Upper lobe of left lung (tissue), 6 donors: ENCODE data around the gene KRT7. TPM values are rescaled to one million over a fixed set of nuclear protein-coding genes. Genes with fewer than 3 reads are reported as not detected.

Experiments used
- ATAC-seq, 2 donors: fragments of 200-7000 bp; cut with Tn5 transposase; one replicate each; pipeline ENCODE4 v1.9.1; 2022; ENCODE audit warnings: mild to moderate bottlenecking in 2 of 2, moderate library complexity in 2 of 2; ENCODE audit not compliant: low FRiP score in 2 of 2
- DNase-seq, 2 donors: peaks; one replicate each; pipeline ENCODE4 v3.0.0-alpha.2; 2019 to 2020
- H3K27ac ChIP-seq, 4 donors: fragments of 200-600 bp; sonication (generic); one replicate each; pipeline ENCODE4 v1.5.1; 2016 to 2019
- H3K27me3 ChIP-seq, 4 donors: fragments of 200-600 bp; sonication (generic); one replicate each; pipeline ENCODE4 v1.5.1; 2017 to 2019
- H3K36me3 ChIP-seq, 4 donors: fragments of 200-600 bp; sonication (generic); one replicate each; pipeline ENCODE4 v1.5.1; 2016 to 2019
- H3K4me1 ChIP-seq, 4 donors: fragments of 200-600 bp; sonication (generic); one replicate each; pipeline ENCODE4 v1.5.1; 2018 to 2019
- H3K4me3 ChIP-seq, 4 donors: fragments of 200-600 bp; sonication (generic); one replicate each; pipeline ENCODE4 v1.5.1; 2017 to 2019; ENCODE audit warnings: mild to moderate bottlenecking in 2 of 4, moderate library complexity in 1 of 4
- H3K9me3 ChIP-seq, 4 donors: fragments of 200-600 bp; sonication (generic); one replicate each; pipeline ENCODE4 v1.5.1; 2018 to 2019
- CTCF ChIP-seq, 6 experiments: fragments of 450-650 bp in 4 of 6; fragments of 200-600 bp in 2 of 6; sonication (generic) in 2 of 6; IDR thresholded peaks; one replicate each; pipeline ENCODE4 v1.5.1; 2016 to 2019; ENCODE audit warnings: antibody characterized with exemption in 6 of 6
- EP300 ChIP-seq, 4 donors: sonication (generic); formaldehyde crosslinking; IDR thresholded peaks; one replicate each; pipeline ENCODE4 v1.5.1; 2017; ENCODE audit warnings: antibody characterized with exemption in 4 of 4, control low read depth in 2 of 4
- POLR2A ChIP-seq, 4 donors: fragments of 450-650 bp; IDR thresholded peaks; one replicate each; pipeline ENCODE4 v1.5.1; 2016 to 2017; ENCODE audit warnings: antibody characterized with exemption in 4 of 4, mild to moderate bottlenecking in 2 of 4
- POLR2AphosphoS5 ChIP-seq, 2 donors: sonication (generic); formaldehyde crosslinking; IDR thresholded peaks; one replicate each; pipeline ENCODE4 v1.5.1; 2017; ENCODE audit warnings: antibody characterized with exemption in 2 of 2
- WGBS, 2 donors: methylation state at CpG; one replicate each; pipeline ENCODE4 v1.1.5; 2017 to 2018; 5-methylcytosine and 5-hydroxymethylcytosine counted together
- total RNA-seq, 6 donors: library from RNA; depleted of rRNA in 4 of 6; stranded (reverse); fragments of >200 nt in 4 of 6; gene quantifications; one replicate each; pipeline versions ENCODE4 v1.1.0 to v1.2.1, GENCODE V29; 2016 to 2021
- donor health status: DM: no; HTN: no; CAD: no; lungs with moderate emphysema.
- donor health status: DM: no; HTN: yes; CAD: no; lungs with severe emphysema.

Gene KRT7
- total RNA-seq, 6 donors from 2014 or later, result 247 to 1,279 (median 821) TPM

DNA sequence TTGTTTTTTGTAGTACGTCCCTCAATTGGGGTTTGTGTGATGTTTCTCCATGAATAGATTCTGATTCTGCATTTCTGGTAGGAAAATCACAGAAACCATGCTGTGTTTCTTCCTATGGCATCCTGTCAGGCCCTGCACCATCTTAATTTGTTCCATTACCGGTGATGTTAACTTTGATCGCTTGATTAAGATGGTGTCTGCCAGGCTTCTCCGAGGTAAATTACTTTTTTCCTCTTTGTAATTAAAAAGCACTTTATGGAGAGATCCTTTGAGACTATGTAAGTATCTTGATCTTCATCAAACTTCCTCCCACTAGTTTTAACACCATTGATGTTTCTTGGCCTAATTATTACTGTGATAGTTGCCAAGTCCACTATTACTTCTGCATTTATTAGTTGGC is 15.0 kb upstream of the KRT7 start:
- no peaks in the 10 kb centered on the region for H3K36me3 ChIP-seq
- peak overlapping the region in 2 of 4 donors; percentile 44 to 47 for H3K27ac ChIP-seq
- no peaks in the 10 kb centered on the region for H3K27me3 ChIP-seq
- ATAC-seq (no peak), DNase-seq (no peak)
- peaks cover 14 to 28% (median 22%) of the 10 kb centered on the region in 4 donors for H3K4me1 ChIP-seq
- 76 to 94% methylated on average over 4 of the region's 4 CpGs for WGBS, 2 donors
- H3K4me3 ChIP-seq, result no peak overlapping the region
- TF ChIP-seq CTCF (IDR thresholded peaks at IDR 0.05) (no peak), POLR2A (IDR thresholded peaks at IDR 0.05) (no peak), EP300 (IDR thresholded peaks at IDR 0.05) (no peak), POLR2AphosphoS5 (IDR thresholded peaks at IDR 0.05) (no peak)
- H3K9me3 ChIP-seq, result no peaks in the 10 kb centered on the region

- peaks cover 8 to 15% (median 11%) of the 10 kb centered on the region in 4 donors for H3K4me1 ChIP-seq
- H3K4me3 ChIP-seq, result no peak overlapping the region
- no peaks in the 10 kb centered on the region for H3K36me3 ChIP-seq
- TF ChIP-seq EP300 (IDR thresholded peaks at IDR 0.05) (no peak), POLR2AphosphoS5 (IDR thresholded peaks at IDR 0.05) (no peak), POLR2A (IDR thresholded peaks at IDR 0.05) (no peak), CTCF (IDR thresholded peaks at IDR 0.05) (no peak)
- H3K9me3 ChIP-seq, result no peaks in the 10 kb centered on the region
- 89% methylated on average over 3 of the region's 3 CpGs for WGBS, 2 donors
- no peak overlapping the region for H3K27ac ChIP-seq
- DNase-seq (no peak), ATAC-seq (no peak)
- H3K27me3 ChIP-seq, result no peaks in the 10 kb centered on the region
Observed at GRCh38 chr12:52220477-52220876, 12.6 kb upstream of the KRT7 start.

DNA sequence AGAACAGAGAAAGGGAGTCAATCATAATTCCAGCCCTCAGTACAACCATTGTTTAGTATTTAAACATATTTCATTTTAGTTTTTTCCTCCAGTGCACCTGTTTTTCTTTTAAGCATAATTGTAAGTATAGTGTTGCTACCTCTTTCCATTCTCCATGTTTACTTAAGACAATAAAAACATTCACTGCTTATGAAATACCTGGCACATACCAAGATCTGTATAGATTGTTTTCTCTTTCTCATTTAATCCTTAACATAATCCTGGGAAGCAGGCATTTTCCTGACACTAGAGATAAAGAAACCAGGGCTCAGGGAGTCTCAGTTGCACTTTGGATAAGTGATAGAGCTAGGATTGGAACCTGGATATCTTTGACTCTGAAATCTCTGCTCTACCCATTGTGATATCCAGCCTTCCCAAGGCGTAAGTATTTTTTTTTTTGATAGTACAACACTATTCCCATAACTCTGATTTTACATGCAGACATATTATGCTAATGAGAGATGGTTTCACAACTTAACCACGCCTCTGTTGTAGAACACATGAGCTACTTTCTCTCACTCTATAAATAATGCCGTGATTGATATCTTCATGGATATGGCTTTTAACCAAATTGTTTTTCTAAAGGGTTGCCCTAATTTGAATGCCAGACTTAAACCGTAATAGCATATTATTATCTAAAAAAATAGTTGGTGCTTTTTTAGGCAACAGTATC is 11.8 kb upstream of the KRT7 start:
- Histone ChIP-seq H3K9me3 (no peaks in the 10 kb centered on the region), H3K36me3 (no peaks in the 10 kb centered on the region), H3K4me3 (no peak overlapping the region), H3K27ac (no peak overlapping the region), H3K4me1 (peaks cover 4 to 15% (median 8%) of the 10 kb centered on the region in 4 donors), H3K27me3 (no peaks in the 10 kb centered on the region)
- no peak for TF ChIP-seq EP300 (IDR thresholded peaks at IDR 0.05)
- TF ChIP-seq POLR2AphosphoS5 (IDR thresholded peaks at IDR 0.05), result no peak
- TF ChIP-seq POLR2A (IDR thresholded peaks at IDR 0.05), result no peak
- no peak for TF ChIP-seq CTCF (IDR thresholded peaks at IDR 0.05)
- no peak for ATAC-seq
- WGBS, 2 donors, result 67 to 77% methylated on average over 4 of the region's 4 CpGs
- DNase-seq, result no peak

- TF ChIP-seq CTCF (IDR thresholded peaks at IDR 0.05) (peak; percentile 29 to 53 (median 44)), POLR2AphosphoS5 (IDR thresholded peaks at IDR 0.05) (no peak), EP300 (IDR thresholded peaks at IDR 0.05) (no peak), POLR2A (IDR thresholded peaks at IDR 0.05) (no peak)
- H3K36me3 ChIP-seq, result no peaks in the 10 kb centered on the region
- H3K4me1 ChIP-seq, result peaks cover under 1 to 8% (median 3%) of the 10 kb centered on the region in 4 donors
- no peaks in the 10 kb centered on the region for H3K9me3 ChIP-seq
- no peaks in the 10 kb centered on the region for H3K27me3 ChIP-seq
- H3K4me3 ChIP-seq, result no peak overlapping the region
- WGBS, 2 donors, result 29 to 37% methylated on average over 8 of the region's 8 CpGs
- H3K27ac ChIP-seq, result no peak overlapping the region
- ATAC-seq (no peak), DNase-seq (peak in 1 of 2 donors; percentile 63)
Observed at GRCh38 chr12:52221912-52222457, 11.1 kb upstream of the KRT7 start.
